ENCODE measurements around the gene FOXO3. TPM values are rescaled to one million over a fixed set of nuclear protein-coding genes. Genes with fewer than 3 reads are reported as not detected.
"Not testable (repeated sequence)": the region's sequence is repeated elsewhere in the genome, so short reads cannot be mapped to it uniquely, and the experiment has no call there.

The FOXO3 gene
- total RNA-seq, 1 donor from 2014 or later, result 40.4 TPM

- no peak for FAIRE-seq
- DNase-seq (ENCODE audit: low spot score in 2 of 2), result no peak
These were observed 93.9 kb downstream of the FOXO3 start for GRCh38 chr6:108654465-108655106.

- FAIRE-seq (no peak), DNase-seq (ENCODE audit: low spot score in 2 of 2) (no peak)
These were observed 95.3 kb downstream of the FOXO3 start for GRCh38 chr6:108655806-108656651.

- no peak for FAIRE-seq
- DNase-seq (ENCODE audit: low spot score in 2 of 2), result no peak
These were observed 96.1 kb downstream of the FOXO3 start for GRCh38 chr6:108656836-108657235.

- no peak for FAIRE-seq
These were observed 97.5 kb downstream of the FOXO3 start for GRCh38 chr6:108658174-108658573.

GRCh38 chr6:108658785-108659184 lies 98.1 kb downstream of the FOXO3 start:
- FAIRE-seq; DNase-seq (ENCODE audit: low spot score in 2 of 2): not testable (repeated sequence)

More at GRCh38 chr6:108658174-108658573, 97.5 kb downstream of the FOXO3 start:
- DNase-seq (ENCODE audit: low spot score in 2 of 2), result no peak

DNA sequence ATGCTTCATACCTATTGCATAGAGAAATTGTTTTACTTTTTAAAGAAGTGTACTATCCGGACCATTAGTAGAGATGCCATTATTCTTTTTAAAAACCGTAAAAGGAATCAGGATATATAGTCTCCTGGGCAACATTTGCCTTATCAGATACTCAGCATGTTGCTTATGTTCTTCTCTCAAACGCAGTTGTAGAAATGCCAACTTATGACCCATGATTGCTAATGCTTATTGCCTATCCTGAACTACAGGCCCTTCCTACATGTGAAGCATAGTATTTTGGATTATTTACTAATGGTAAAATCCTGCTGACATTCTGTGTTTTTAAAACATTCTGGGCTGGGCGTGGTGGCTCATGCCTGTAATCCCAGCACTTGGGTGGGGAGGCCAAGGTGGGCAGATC lies 99.5 kb downstream of the FOXO3 start:
- no peak for FAIRE-seq
- DNase-seq (ENCODE audit: low spot score in 2 of 2), result no peak

- no peak for DNase-seq (ENCODE audit: low spot score in 2 of 2)
- FAIRE-seq, result no peak
These were observed 100.7 kb downstream of the FOXO3 start for GRCh38 chr6:108661430-108661829.

DNA sequence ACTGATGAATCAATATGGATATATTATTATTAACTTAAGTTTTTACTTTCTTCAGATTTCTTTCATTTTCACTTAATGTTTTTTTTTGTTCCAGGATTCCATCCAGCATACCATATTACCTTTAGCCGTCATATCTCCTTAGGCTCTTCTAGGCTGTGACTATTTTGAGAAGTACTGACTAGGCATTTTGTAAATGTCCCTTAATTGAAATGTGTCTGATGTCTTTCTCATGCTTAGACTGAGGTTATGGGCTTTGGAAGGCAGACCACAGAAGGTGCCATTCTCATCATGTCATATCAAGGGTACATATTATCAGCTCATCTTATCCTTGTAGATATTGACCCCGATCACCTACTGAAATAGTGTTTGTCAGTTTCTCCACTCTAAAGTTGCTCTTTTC lies 101.3 kb downstream of the FOXO3 start:
- DNase-seq (ENCODE audit: low spot score in 2 of 2) (no peak), FAIRE-seq (no peak)

DNA sequence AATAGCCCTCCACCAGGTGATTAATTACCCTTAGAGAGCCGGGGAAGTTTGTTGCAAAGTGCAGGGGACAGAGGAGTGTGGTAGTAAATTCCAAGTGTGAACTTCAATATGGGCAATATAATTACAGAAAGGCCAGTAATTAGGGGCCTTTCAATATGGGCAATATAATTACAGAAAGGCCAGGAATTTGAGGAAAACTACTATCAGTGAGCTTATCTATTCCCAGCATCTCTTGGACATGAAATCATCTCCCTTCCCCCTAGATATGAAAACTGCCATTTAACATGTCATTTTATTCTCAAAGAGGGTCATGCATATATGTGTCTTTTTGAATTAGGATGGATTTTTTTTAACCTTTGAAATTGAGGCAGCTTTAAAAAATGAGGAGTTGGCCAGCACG lies 102.0 kb downstream of the FOXO3 start:
- FAIRE-seq (no peak), DNase-seq (ENCODE audit: low spot score in 2 of 2) (no peak)

DNA sequence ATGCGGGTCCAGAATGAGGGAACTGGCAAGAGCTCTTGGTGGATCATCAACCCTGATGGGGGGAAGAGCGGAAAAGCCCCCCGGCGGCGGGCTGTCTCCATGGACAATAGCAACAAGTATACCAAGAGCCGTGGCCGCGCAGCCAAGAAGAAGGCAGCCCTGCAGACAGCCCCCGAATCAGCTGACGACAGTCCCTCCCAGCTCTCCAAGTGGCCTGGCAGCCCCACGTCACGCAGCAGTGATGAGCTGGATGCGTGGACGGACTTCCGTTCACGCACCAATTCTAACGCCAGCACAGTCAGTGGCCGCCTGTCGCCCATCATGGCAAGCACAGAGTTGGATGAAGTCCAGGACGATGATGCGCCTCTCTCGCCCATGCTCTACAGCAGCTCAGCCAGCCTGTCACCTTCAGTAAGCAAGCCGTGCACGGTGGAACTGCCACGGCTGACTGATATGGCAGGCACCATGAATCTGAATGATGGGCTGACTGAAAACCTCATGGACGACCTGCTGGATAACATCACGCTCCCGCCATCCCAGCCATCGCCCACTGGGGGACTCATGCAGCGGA lies 102.9 kb downstream of the FOXO3 start:
- DNase-seq (ENCODE audit: low spot score in 2 of 2); FAIRE-seq: not testable (repeated sequence)

GRCh38 chr6:108665495-108666196 lies 104.9 kb downstream of the FOXO3 start:
- FAIRE-seq (no peak), DNase-seq (ENCODE audit: low spot score in 2 of 2) (no peak)

- FAIRE-seq (no peak), DNase-seq (ENCODE audit: low spot score in 2 of 2) (no peak)
These were observed 106.0 kb downstream of the FOXO3 start for GRCh38 chr6:108666656-108667260.

GRCh38 chr6:108667993-108668392 lies 107.3 kb downstream of the FOXO3 start:
- FAIRE-seq, result no peak
- peak; percentile 20 to 42 for DNase-seq (ENCODE audit: low spot score in 2 of 2)

GRCh38 chr6:108669673-108670072 lies 109.0 kb downstream of the FOXO3 start:
- DNase-seq (ENCODE audit: low spot score in 2 of 2), result no peak
- no peak for FAIRE-seq

DNA sequence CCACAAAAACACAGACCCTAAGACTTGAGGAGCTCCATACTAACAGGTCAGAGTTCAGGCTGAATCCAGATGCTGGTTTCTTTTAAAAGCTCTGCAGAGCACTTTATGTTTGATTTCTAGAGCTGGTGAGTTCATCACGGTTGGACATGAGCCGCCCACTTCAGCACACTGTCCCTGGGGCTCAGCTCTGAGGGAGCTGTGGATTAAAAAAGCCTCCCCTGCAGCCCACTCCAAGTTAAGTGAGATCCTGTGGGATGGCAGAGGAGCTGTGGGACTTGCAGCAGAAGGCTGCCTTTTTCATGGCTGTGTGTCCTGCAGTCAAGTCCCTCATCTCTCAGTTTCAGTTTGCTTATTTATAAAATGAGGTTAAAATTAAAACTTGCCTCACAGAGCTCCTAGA lies 110.5 kb downstream of the FOXO3 start:
- DNase-seq (ENCODE audit: low spot score in 2 of 2) (no peak), FAIRE-seq (no peak)

DNA sequence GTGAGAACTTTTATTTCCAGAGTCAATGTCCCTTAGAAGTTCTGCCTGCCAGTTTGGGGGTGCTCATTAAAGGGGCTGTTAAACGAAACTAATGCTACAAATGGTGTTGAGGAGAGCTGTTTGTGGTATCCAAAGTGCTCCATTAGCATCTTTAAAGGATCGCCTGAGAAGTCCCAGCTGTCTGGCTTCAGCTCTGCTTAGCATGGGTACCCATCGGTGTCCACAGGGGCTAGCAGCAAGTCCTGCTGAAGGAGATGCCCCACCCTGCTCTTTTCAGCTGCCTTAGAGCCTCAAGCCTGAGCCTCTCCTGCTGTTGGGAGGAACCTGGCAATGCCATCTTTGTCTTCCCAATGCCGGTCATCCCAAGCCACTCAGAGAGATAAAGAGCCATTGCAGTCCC lies 111.1 kb downstream of the FOXO3 start:
- DNase-seq (ENCODE audit: low spot score in 2 of 2), result no peak
- no peak for FAIRE-seq

DNA sequence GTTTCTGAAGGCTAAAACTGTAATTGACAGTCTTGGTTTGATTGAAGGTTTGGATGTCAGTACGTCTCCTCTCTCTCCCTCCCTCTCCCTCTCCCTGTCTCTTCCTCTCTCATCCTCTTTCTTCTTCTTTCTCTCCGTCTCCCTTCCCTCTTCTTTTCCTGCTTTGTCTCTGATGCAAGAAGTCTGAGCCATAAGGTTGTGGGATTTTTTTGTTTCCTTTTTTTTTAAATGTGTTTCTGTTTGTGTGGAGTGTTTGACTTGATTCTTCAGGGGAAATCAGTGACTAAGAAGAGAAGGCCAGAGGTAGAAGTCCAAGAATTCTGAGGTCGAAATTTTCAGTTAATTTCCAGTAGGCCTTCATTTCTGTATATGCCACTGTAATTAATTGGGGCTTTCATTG lies 111.9 kb downstream of the FOXO3 start:
- FAIRE-seq (no peak), DNase-seq (ENCODE audit: low spot score in 2 of 2) (no peak)

DNA sequence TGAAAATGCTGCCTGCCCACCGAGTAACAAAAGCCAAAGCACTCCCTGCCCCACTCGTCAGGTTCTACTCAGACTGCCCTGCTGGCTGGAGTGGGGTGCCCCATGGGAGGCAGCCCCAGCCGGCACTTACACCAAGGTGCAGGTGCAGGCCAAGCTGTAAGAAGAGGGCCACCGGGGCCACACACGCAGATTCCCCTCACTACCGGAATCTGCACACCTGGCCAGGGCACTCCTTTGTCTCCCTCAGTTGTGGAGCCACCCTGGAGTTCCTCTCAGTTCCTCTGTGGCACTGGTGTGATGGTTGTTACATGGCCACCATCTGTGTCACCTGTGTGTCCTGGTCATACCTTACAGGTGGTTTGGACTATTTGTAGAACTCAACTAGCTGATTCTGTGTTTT lies 112.4 kb downstream of the FOXO3 start:
- DNase-seq (ENCODE audit: low spot score in 2 of 2) (no peak), FAIRE-seq (no peak)

GRCh38 chr6:108673602-108674001 lies 112.9 kb downstream of the FOXO3 start:
- DNase-seq (ENCODE audit: low spot score in 2 of 2) (no peak), FAIRE-seq (no peak)
